ENCODE measurements around the gene FGD3.

Gene FGD3

DNA sequence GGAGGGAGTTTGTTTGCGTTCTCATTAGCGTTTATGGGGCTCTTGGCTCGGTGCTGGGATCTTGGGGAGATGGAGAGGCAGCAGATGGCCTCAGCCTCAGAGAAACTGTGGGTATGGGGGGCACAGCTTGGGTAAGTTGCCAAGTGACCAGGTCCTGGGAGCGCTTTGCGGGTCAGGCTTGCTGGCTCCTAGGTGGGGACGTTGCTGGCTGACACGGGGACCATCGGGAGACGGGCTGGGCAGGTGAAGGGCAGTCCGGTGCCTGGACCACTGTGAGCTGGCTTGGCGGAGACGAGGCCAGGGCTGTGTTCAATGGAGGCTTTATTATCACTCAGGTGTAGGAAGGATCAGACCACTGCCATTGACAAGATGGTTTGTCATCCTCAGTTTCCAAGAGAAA, 30.0 kb downstream of the FGD3 start:
- Histone ChIP-seq H3K36me3 (replicated peaks; ENCODE audit: insufficient read depth, low read length) (no peaks in the 10 kb centered on the region), H3K4me3 (ENCODE audit: low read length) (no peak overlapping the region), H3K9me3 (replicated peaks; ENCODE audit: insufficient read depth, low read length) (no peaks in the 10 kb centered on the region), H3K9ac (ENCODE audit: low read length) (no peak overlapping the region), H2AFZ (ENCODE audit: low read length) (no peak overlapping the region), H3K9me2 (replicated peaks; ENCODE audit: insufficient read depth, low read length) (no peaks in the 10 kb centered on the region), H3F3A (ENCODE audit: insufficient read depth, low read length) (0 out of 2 replicates have a peak, but pooled peaks cover 2% of the 10 kb centered on the region), H3K27me3 (replicated peaks; ENCODE audit: insufficient read depth, low read length) (no peaks in the 10 kb centered on the region), H3K27ac (ENCODE audit: low read length) (no peak overlapping the region), H3K4me2 (ENCODE audit: low read depth, low read length) (no peak overlapping the region), H3K79me2 (ENCODE audit: low read length) (peaks cover 59% of the 10 kb centered on the region), H3K4me1 (ENCODE audit: low read length) (peaks cover 14% of the 10 kb centered on the region), H4K20me1 (ENCODE audit: insufficient read depth, low read length) (no peaks in the 10 kb centered on the region)
- DNase-seq = no peak
- TF ChIP-seq, protein P1, sequence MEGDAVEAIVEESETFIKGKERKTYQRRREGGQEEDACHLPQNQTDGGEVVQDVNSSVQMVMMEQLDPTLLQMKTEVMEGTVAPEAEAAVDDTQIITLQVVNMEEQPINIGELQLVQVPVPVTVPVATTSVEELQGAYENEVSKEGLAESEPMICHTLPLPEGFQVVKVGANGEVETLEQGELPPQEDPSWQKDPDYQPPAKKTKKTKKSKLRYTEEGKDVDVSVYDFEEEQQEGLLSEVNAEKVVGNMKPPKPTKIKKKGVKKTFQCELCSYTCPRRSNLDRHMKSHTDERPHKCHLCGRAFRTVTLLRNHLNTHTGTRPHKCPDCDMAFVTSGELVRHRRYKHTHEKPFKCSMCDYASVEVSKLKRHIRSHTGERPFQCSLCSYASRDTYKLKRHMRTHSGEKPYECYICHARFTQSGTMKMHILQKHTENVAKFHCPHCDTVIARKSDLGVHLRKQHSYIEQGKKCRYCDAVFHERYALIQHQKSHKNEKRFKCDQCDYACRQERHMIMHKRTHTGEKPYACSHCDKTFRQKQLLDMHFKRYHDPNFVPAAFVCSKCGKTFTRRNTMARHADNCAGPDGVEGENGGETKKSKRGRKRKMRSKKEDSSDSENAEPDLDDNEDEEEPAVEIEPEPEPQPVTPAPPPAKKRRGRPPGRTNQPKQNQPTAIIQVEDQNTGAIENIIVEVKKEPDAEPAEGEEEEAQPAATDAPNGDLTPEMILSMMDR (IDR thresholded peaks at IDR 0.05; ENCODE audit: low read length) = no peak
- no peak for TF ChIP-seq EZH2 (optimal IDR thresholded peaks at IDR 0.05; ENCODE audit: low read depth, low read length)
- TF ChIP-seq EZH2phosphoT487 (IDR thresholded peaks at IDR 0.05; ENCODE audit: low read length) = no peak

DNA sequence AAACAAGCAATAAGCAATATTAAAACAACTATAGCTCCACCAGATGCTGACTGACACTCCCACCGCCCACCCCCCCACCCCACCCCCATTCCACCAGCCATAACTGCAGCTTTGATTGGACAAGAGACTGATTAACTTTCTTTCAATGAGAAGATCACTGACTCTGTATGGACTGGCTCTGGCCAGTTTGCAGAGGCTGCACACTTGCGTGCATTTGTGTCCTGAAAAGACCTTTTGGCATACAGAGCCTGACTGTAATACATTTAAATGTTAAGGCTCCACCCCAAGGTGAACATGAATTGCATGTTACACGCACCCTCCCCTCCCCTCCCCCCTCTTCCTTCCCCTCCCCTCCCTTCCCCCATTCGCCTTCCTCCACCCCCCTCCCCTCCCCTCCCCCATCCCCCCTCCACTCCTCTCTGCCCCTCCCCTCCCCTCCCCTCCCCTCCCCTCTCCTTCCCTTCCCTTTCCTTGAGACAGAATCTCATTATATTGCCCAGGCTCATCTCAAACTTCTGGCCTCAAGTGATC, 31.1 kb downstream of the FGD3 start:
- Histone ChIP-seq H3K9ac (ENCODE audit: low read length) (no peak overlapping the region), H3K9me2 (replicated peaks; ENCODE audit: insufficient read depth, low read length) (no peaks in the 10 kb centered on the region), H4K20me1 (ENCODE audit: insufficient read depth, low read length) (no peaks in the 10 kb centered on the region), H3F3A (ENCODE audit: insufficient read depth, low read length) (0 out of 2 replicates have a peak, but pooled peaks cover 2% of the 10 kb centered on the region), H3K4me2 (ENCODE audit: low read depth, low read length) (no peak overlapping the region), H2AFZ (ENCODE audit: low read length) (no peak overlapping the region), H3K9me3 (replicated peaks; ENCODE audit: insufficient read depth, low read length) (no peaks in the 10 kb centered on the region), H3K36me3 (replicated peaks; ENCODE audit: insufficient read depth, low read length) (no peaks in the 10 kb centered on the region), H3K79me2 (ENCODE audit: low read length) (peaks cover 53% of the 10 kb centered on the region), H3K27ac (ENCODE audit: low read length) (no peak overlapping the region), H3K4me1 (ENCODE audit: low read length) (peaks cover 10% of the 10 kb centered on the region), H3K27me3 (replicated peaks; ENCODE audit: insufficient read depth, low read length) (no peaks in the 10 kb centered on the region), H3K4me3 (ENCODE audit: low read length) (no peak overlapping the region)
- DNase-seq = no peak
- TF ChIP-seq EZH2phosphoT487 (IDR thresholded peaks at IDR 0.05; ENCODE audit: low read length) = no peak

GRCh38 chr9:92979283-92980056, 32.1 kb downstream of the FGD3 start:
- Histone ChIP-seq H4K20me1 (ENCODE audit: insufficient read depth, low read length) (no peaks in the 10 kb centered on the region), H3K9me2 (replicated peaks; ENCODE audit: insufficient read depth, low read length) (no peaks in the 10 kb centered on the region), H3F3A (ENCODE audit: insufficient read depth, low read length) (0 out of 2 replicates have a peak, but pooled peaks cover 2% of the 10 kb centered on the region), H3K4me1 (ENCODE audit: low read length) (peaks cover 10% of the 10 kb centered on the region), H3K79me2 (ENCODE audit: low read length) (peaks cover 43% of the 10 kb centered on the region), H3K36me3 (replicated peaks; ENCODE audit: insufficient read depth, low read length) (no peaks in the 10 kb centered on the region), H3K4me2 (ENCODE audit: low read depth, low read length) (0 out of 2 replicates have a peak overlapping the region, but pooled peaks have one; percentile 10), H3K9me3 (replicated peaks; ENCODE audit: insufficient read depth, low read length) (no peaks in the 10 kb centered on the region), H2AFZ (ENCODE audit: low read length) (no peak overlapping the region), H3K9ac (ENCODE audit: low read length) (no peak overlapping the region), H3K27ac (ENCODE audit: low read length) (no peak overlapping the region; the same call in 1 of the 2 replicates), H3K27me3 (replicated peaks; ENCODE audit: insufficient read depth, low read length) (no peaks in the 10 kb centered on the region), H3K4me3 (ENCODE audit: low read length) (no peak overlapping the region)
- TF ChIP-seq, protein P1 (IDR thresholded peaks at IDR 0.05; ENCODE audit: low read length) = no peak
- TF ChIP-seq EZH2 (optimal IDR thresholded peaks at IDR 0.05; ENCODE audit: low read depth, low read length) = no peak
- no peak for TF ChIP-seq EZH2phosphoT487 (IDR thresholded peaks at IDR 0.05; ENCODE audit: low read length)
- no peak for DNase-seq
